Raji (cell line): ENCODE results near the gene RFX1.

Experiments used
- POLR2A ChIP-seq: IDR thresholded peaks from 2 replicates; pipeline ENCODE4 v1.6.1; 2011; ENCODE audit warnings: low read depth, low read length, control low read depth; ENCODE audit not compliant: insufficient read depth

The RFX1 gene

GRCh38 chr19:13985771-13986347, 20.3 kb downstream of the RFX1 start:
- TF ChIP-seq POLR2A = no peak

- TF ChIP-seq POLR2A = no peak
These were observed 21.0 kb downstream of the RFX1 start for GRCh38 chr19:13984875-13985741.

GRCh38 chr19:13984186-13984585, 21.9 kb downstream of the RFX1 start:
- TF ChIP-seq POLR2A = no peak

- no peak for TF ChIP-seq POLR2A
These were observed 22.8 kb downstream of the RFX1 start for GRCh38 chr19:13983213-13983889.

GRCh38 chr19:13982773-13983172, 23.3 kb downstream of the RFX1 start:
- TF ChIP-seq POLR2A = no peak

DNA sequence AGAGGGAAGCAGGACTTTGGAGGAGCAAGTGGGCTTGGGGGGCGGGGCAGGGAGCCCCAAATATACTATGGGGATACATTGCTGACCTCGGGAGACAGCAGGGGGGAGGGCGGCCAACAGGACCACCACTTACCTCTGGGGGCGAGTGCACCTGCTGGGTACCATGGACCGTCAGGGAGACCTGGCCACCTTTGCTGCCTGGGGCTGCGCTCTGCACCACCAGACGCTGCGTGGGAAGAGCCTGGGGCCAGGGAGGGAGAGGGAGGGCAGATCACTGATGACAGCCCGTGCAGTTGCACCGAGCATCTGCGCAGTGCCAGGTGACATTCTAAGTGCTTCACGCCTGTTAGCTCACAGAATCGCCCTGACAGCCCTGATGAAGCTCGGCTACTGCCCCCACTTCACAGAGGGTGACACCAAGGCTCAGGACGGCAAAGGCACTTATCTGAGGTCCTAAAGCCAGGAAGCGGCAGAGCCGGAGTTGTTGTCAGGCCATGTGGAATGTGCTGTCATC, 24.1 kb downstream of the RFX1 start:
- no peak for TF ChIP-seq POLR2A

DNA sequence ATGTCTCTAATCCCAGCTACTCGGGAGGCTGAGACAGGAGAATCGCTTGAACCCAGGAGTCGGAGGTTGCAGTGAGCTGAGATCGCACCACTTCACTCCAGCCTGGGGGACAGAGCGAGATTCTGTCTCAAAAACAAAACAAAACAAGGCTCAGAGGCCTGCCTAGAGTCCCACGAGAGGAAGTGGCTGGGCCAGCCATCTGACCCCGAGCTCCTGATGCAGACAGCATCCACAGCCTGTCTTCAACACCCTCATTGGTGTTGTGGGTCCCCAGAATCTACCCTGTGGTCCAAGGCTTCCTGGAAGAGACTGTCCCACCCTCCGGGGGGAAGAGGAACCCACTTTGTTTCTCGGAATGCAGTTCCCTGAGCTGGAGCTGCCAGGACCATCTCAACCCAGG, 24.7 kb downstream of the RFX1 start:
- no peak for TF ChIP-seq POLR2A

DNA sequence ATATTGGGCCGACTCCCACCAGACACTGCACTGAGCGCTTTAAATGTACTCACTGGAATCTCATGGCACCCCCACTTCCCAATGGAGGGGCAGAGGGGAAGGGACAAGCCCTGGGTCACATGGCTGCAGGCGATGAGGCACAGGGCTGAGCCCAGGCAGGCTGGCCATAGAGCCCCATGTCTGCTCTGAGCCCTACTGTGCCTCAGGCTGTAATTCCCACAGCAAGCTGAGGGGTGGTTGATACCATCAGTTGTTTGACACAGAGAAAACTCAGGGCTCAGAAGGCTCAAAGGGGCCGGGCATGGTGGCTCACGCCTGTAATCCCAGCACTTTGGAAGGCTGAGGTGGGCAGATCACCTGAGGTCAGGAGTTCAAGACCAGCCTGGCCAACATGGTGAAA, 25.1 kb downstream of the RFX1 start:
- TF ChIP-seq POLR2A = no peak

- TF ChIP-seq POLR2A = no peak
These were observed 25.8 kb downstream of the RFX1 start for GRCh38 chr19:13980340-13980739.

GRCh38 chr19:13979686-13980085, 26.4 kb downstream of the RFX1 start:
- no peak for TF ChIP-seq POLR2A

DNA sequence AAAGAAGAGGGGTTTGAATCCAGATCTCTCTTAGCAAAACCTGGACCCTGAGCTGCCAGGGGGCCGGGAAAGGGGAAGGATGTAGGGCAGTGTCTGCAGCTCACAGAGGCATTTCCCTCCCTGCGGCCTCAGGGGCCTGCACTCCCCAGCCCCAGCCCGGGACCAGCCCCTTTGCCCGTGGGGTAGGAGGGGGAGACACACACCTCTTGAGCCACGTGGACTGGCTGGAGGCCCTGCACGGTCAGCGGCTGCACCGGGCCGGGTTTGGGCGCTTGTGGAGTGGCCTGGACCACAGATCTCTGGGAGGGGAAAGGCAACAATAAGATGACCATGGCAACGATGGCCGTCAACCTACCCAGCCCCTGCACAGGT, 26.9 kb downstream of the RFX1 start:
- TF ChIP-seq POLR2A = no peak

DNA sequence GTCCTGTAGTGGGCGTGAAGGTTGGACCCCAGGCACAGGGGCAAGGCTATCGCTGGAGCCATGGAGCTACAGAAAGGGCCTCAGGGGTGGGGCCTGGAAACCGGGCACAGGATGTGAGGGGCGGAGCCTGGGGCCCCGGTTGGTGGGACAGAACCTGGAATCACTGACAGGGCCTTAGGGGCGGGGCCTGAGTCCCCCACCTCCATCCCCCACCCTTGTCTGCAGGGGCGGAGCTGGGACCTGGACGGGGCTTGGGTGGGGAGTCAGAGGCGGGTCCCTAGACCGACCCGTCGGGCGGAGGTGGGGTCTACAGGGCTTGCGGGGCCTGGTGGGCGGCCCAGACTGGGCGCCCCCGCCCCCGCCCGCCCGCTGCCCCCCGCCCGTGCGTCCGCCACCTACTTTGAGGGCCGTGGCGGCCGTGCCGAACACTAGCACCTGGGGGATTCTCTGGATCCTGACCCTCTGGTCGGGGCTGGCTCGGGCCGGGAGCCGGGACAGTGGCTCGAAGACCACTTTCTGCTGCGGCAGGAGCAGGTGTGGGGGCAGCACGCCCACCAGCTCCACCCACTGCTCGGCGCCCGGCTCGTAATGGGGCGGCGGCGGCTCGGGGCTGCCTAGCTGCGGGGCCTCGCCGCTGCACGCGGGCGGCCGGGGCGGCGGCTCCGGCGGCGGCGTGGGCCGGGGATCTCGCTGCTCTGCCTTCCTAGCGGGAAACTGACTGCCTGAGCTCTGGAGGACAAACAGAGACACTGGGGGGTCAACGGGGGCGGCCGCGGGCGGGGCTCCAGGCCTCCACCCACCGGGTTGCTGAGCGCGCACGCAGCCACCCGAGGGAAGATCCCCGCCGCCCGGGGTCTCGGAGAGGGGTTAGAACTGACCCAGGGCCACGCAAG, 27.5 kb downstream of the RFX1 start:
- no peak for TF ChIP-seq POLR2A

DNA sequence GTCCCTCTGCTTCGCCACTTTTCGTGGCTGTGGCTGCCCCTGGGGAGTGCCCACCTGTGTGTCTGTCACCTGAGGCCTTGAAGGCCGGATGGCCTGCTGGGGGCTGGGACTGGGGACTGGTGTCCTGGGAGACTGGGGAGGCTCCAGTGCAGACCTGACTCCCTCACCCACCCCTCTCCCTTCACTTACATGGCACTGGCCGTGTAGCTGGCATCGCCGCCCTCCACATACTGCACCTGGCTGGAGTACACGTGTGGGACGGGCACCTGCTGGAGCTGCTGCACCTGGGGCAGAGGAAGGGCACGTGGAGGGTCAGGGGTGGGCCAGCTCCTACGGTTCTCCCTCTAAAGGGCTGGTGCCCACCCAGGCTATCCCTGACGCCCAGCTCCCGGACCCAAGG, 28.3 kb downstream of the RFX1 start:
- no peak for TF ChIP-seq POLR2A

GRCh38 chr19:13976446-13976845, 29.7 kb downstream of the RFX1 start:
- TF ChIP-seq POLR2A = no peak

DNA sequence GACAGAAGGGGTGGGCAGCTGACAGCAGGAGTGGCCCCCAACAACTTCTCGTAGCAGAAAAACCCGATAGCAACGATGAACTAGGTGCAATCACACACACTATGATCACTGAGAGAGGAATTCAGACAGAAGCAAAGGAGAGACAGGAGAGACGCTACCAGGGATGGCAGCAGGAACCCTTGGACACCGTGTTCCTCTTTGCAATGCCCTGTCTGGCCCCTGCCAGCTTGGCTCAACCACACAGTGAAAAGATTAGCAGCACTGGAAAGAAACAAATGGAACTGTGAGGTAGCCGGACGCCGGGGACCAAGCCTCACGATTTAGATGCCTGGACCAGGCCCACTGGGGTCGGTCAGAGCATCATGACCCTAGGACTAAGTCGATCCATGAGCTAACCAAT, 30.2 kb downstream of the RFX1 start:
- TF ChIP-seq POLR2A = no peak
